Lung (tissue), 12 donors: Measurements from ENCODE around the gene BAX. TPM values are rescaled to one million over a fixed set of nuclear protein-coding genes. Genes with fewer than 3 reads are reported as not detected.

ENCODE experiments used
- ATAC-seq: fragments of 200-7000 bp; cut with Tn5 transposase; one replicate; pipeline ENCODE4 v1.9.1; 2020; ENCODE audit warnings: moderate number of reproducible peaks; ENCODE audit not compliant: insufficient read depth, low FRiP score
- DNase-seq, 3 donors: peaks; one replicate each; pipeline ENCODE4 v3.0.0-alpha.2; 2013 to 2017
- H3K27ac ChIP-seq, 2 donors: one replicate each; pipeline ENCODE4 v1.5.1; 2013; ENCODE audit warnings: mild to moderate bottlenecking in 2 of 2, moderate library complexity in 2 of 2, control low read depth in 1 of 2, inconsistent platforms in 1 of 2, low read depth in 1 of 2, low read length in 1 of 2
- H3K27me3 ChIP-seq, 3 donors: one replicate each; pipeline ENCODE4 v1.5.1; 2013; ENCODE audit warnings: low read length in 2 of 3; ENCODE audit not compliant: control insufficient read depth in 3 of 3, insufficient read depth in 3 of 3
- H3K36me3 ChIP-seq, 4 donors: one replicate each; pipeline ENCODE4 v1.5.1; 2013; ENCODE audit warnings: low read length in 4 of 4, mild to moderate bottlenecking in 1 of 4, moderate library complexity in 1 of 4; ENCODE audit not compliant: control insufficient read depth in 4 of 4, insufficient read depth in 4 of 4
- H3K4me1 ChIP-seq, 5 donors: one replicate each; pipeline ENCODE4 v1.5.1; 2013; ENCODE audit warnings: low read length in 5 of 5, mild to moderate bottlenecking in 2 of 5, moderate library complexity in 1 of 5; ENCODE audit not compliant: control insufficient read depth in 5 of 5, insufficient read depth in 5 of 5
- H3K4me3 ChIP-seq: one replicate; pipeline ENCODE4 v1.5.1; 2013; ENCODE audit warnings: mild to moderate bottlenecking, control low read depth, moderate library complexity
- H3K9ac ChIP-seq, 2 donors: one replicate each; pipeline ENCODE4 v1.5.1; 2013; ENCODE audit warnings: low read length in 2 of 2, control low read depth in 1 of 2; ENCODE audit not compliant: insufficient read depth in 1 of 2
- H3K9me3 ChIP-seq, 4 donors: one replicate each; pipeline ENCODE4 v1.5.1; 2013; ENCODE audit warnings: low read length in 3 of 4, mild to moderate bottlenecking in 1 of 4, moderate library complexity in 1 of 4; ENCODE audit not compliant: control insufficient read depth in 4 of 4, insufficient read depth in 3 of 4
- CTCF ChIP-seq: IDR thresholded peaks from 2 replicates; pipeline ENCODE4 v1.5.1; 2012; ENCODE audit warnings: mild to moderate bottlenecking; ENCODE audit errors: control extremely low read depth, extremely low read depth
- WGBS, 2 donors: extraction: QIAGEN DNeasy Blood & Tissue Kit; methylation state at CpG; one replicate each; pipeline ENCODE4 v1.1.7; 2013; 5-methylcytosine and 5-hydroxymethylcytosine counted together
- polyA plus RNA-seq, 2 donors: library from polyadenylated mRNA; stranded (reverse); fragments of 200-250 nt; gene quantifications; one replicate each; pipeline ENCODE4 v1.2.1, GENCODE V29; 2013
- total RNA-seq, 2 donors: library from RNA; depleted of rRNA in 1 of 2; stranded (reverse); fragments of >200 nt in 1 of 2; gene quantifications; one replicate each; pipeline ENCODE4 v1.2.1, GENCODE V29; 2014 to 2021
- donor health status: control.
- donor health status: control.
- donor health status: Bipolar disorder and iron deficiency.
- donor health status: healthy.
- donor health status: DM: yes; HTN: yes; CAD: no.

BAX gene
- total and polyA plus RNA-seq, 4 donors = 25.9 to 121 (median 104) TPM

- 86 to 91% methylated on average over 22 of the region's 22 CpGs for WGBS, 2 donors
- no peak for TF ChIP-seq CTCF
- H3K9me3 ChIP-seq = no peaks in the 10 kb centered on the region
- ATAC-seq = no peak
- DNase-seq = no peak
- H3K27ac ChIP-seq = peak overlapping the region in 1 of 2 donors; percentile 96
- peaks cover 4 to 22% (median 10%) of the 10 kb centered on the region in 5 donors for H3K4me1 ChIP-seq
- H3K36me3 ChIP-seq = peaks cover 0 to 25% (median 12%) of the 10 kb centered on the region in 4 donors
- H3K27me3 ChIP-seq = no peaks in the 10 kb centered on the region
- no peak overlapping the region for H3K9ac ChIP-seq
- H3K4me3 ChIP-seq = no peak overlapping the region
Measured at GRCh38 chr19:48991011-48991609, 36.4 kb downstream of the BAX start.

DNA sequence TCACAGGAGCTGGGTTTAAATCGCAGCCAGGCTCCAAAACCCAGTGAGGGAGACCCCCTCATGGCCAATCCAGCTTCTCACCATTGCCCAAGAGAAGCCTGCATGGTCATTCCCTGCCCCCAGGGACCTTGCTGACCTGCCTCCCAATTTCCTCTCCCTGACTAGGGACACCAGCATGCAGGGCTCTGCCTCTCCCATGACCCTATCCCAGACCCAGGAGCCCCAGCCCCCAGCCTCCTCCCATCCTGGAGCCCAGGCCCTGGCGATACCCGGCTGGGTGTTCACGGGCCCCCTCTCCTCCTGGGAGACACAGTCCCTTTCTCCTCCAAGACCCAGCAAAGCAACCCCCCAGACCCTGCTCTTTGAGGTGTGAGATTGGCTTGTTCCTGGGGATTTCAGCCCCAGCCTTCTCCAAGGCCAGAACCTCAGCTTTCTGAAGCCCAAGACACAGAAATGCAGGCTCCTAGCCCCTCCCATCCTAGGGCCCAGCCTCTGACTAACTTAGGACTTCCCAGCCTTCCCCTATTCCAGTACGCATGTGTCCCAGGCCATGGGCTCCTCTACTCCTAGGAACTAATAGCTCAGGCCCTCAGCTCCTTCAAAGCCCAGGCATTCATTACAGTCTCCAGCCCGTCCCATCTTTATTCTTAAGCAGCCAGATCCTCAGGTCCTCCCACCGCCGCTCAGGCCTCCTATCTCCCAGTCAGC, 37.4 kb downstream of the BAX start:
- peak overlapping the region; percentile 96 for H3K27ac ChIP-seq
- no peaks in the 10 kb centered on the region for H3K27me3 ChIP-seq
- no peak for TF ChIP-seq CTCF
- no peaks in the 10 kb centered on the region for H3K9me3 ChIP-seq
- ATAC-seq (peak; percentile 22), DNase-seq (peak; percentile 72 to 87 (median 84))
- H3K36me3 ChIP-seq = peaks cover 0 to 21% (median 9%) of the 10 kb centered on the region in 4 donors
- peak overlapping the region; percentile 76 for H3K4me3 ChIP-seq
- WGBS, 2 donors = 28 to 43% methylated on average over 8 of the region's 8 CpGs
- H3K9ac ChIP-seq = peak overlapping the region; percentile 85 to 89
- H3K4me1 ChIP-seq = peaks cover 4 to 22% (median 10%) of the 10 kb centered on the region in 5 donors

- H3K4me3 ChIP-seq = peak overlapping the region; percentile 76
- no peaks in the 10 kb centered on the region for H3K27me3 ChIP-seq
- peak overlapping the region; percentile 85 to 89 for H3K9ac ChIP-seq
- TF ChIP-seq CTCF = no peak
- peak in 1 of 3 donors; percentile 33 for DNase-seq
- H3K4me1 ChIP-seq = peaks cover 4 to 22% (median 10%) of the 10 kb centered on the region in 5 donors
- H3K27ac ChIP-seq = peak overlapping the region; percentile 96
- WGBS, 2 donors = 0% methylated on average over 20 of the region's 20 CpGs
- H3K9me3 ChIP-seq = no peaks in the 10 kb centered on the region
- ATAC-seq = no peak
- H3K36me3 ChIP-seq = peaks cover 0 to 17% (median 6%) of the 10 kb centered on the region in 4 donors
Measured at GRCh38 chr19:48992581-48993174, 38.0 kb downstream of the BAX start.
